Natural killer cell (primary cell): ENCODE measurements around the gene AK3. TPM values are rescaled to one million over a fixed set of nuclear protein-coding genes. Genes with fewer than 3 reads are reported as not detected.

Experiments used
- ATAC-seq, 3 donors: fragments of 150-1000 bp in 2 of 3; fragments of 200-7000 bp in 1 of 3; cut with Tn5 transposase; 1 replicate in 1 of 3; 2 replicates in 2 of 3; pipeline ENCODE4 v1.10.0; 2021; ENCODE audit warnings: mild to moderate bottlenecking in 2 of 3, moderate library complexity in 2 of 3
- DNase-seq, 2 donors: peaks; one replicate each; pipeline versions ENCODE4 v3.0.0 to v3.0.0-alpha.2; 2013 to 2021; ENCODE audit warnings: mixed read lengths in 1 of 2
- H3K27ac ChIP-seq: one replicate; pipeline ENCODE4 v1.5.1; 2013; ENCODE audit warnings: mild to moderate bottlenecking, low read length
- H3K27me3 ChIP-seq: one replicate; pipeline ENCODE4 v1.6.1; 2013; ENCODE audit warnings: low read length; ENCODE audit not compliant: control insufficient read depth, insufficient read depth
- H3K36me3 ChIP-seq: one replicate; pipeline ENCODE4 v1.6.1; 2013; ENCODE audit warnings: low read length; ENCODE audit not compliant: control insufficient read depth, insufficient read depth
- H3K4me1 ChIP-seq: one replicate; pipeline ENCODE4 v1.6.1; 2013; ENCODE audit warnings: low read length; ENCODE audit not compliant: control insufficient read depth, insufficient read depth
- H3K4me3 ChIP-seq: one replicate; pipeline ENCODE4 v1.5.1; 2013; ENCODE audit warnings: low read length
- H3K9me3 ChIP-seq: one replicate; pipeline ENCODE4 v1.6.1; 2013; ENCODE audit warnings: low read length; ENCODE audit not compliant: control insufficient read depth, insufficient read depth
- H3K27ac Mint-ChIP-seq, 2 donors: one replicate each; pipeline ENCODE4 v1.8.0; 2022; ENCODE audit warnings: mild to moderate bottlenecking in 2 of 2, mixed read lengths in 2 of 2, moderate library complexity in 1 of 2
- H3K27me3 Mint-ChIP-seq, 2 donors: one replicate each; pipeline ENCODE4 v1.8.0; 2022; ENCODE audit warnings: low read depth in 2 of 2, mixed read lengths in 2 of 2
- H3K36me3 Mint-ChIP-seq: one replicate; pipeline ENCODE4 v1.8.0; 2022; ENCODE audit warnings: mixed read lengths
- H3K4me1 Mint-ChIP-seq, 2 donors: one replicate each; pipeline ENCODE4 v1.8.0; 2022; ENCODE audit warnings: mixed read lengths in 2 of 2
- H3K4me3 Mint-ChIP-seq: one replicate; pipeline ENCODE4 v1.8.0; 2022; ENCODE audit warnings: mild to moderate bottlenecking, moderate library complexity, mixed read lengths
- H3K9me3 Mint-ChIP-seq, 2 donors: one replicate each; pipeline ENCODE4 v1.8.0; 2022; ENCODE audit warnings: mixed read lengths in 2 of 2
- WGBS: methylation state at CpG from one replicate; pipeline ENCODE4 v1.1.7; 2013; ENCODE audit warnings: missing lambda C conversion rate; ENCODE audit not compliant: insufficient coverage; 5-methylcytosine and 5-hydroxymethylcytosine counted together
- intact Hi-C: fragments of 100-400 bp; cut with micrococcal nuclease; formaldehyde crosslinking; loops from one replicate; pipeline ENCODE4 v1.14.2; 2022
- total RNA-seq, 4 donors: library from RNA; stranded (reverse); fragments of 120-200 nt in 1 of 4; gene quantifications; one replicate each; pipeline versions ENCODE4 v1.2.3 to v1.2.4, GENCODE V29; 2013 to 2022
- TF ChIP-seq, protein P1 (sequence below): fragments of 200-600 bp; IDR thresholded peaks from one replicate; pipeline ENCODE4 v1.8.0; 2022; ENCODE audit warnings: antibody characterized with exemption

AK3 gene
- total RNA-seq, 3 donors from 2014 or later (not counting 1 experiment from before 2014, with no cell fraction given) = 18.6 to 23.1 (median 21.0) TPM

DNA sequence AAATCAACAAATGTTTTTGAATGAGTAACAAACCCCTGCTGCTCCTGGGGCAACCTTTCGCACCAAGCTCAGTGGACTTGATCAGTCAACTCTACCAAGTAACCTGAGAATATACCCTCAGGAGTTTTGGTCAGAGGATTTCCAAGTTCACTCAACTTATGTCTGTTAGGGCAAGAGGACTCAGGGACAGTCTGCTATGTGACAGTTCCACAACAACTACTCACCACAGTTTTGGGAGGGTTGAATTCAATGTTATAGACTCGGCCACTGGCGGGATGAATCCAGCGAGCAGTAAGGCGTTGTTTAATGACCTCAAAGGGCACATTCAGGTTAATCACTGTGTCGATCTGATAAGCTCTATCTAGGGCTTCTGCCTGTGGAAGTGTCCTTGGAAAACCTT is 22.1 kb downstream of the AK3 start:
- Mint-ChIP-seq H3K4me1 (peaks cover 0 to 5% of the 10 kb centered on the region in 2 donors), H3K27me3 (no peaks in the 10 kb centered on the region), H3K27ac (no peak overlapping the region), H3K4me3 (no peak overlapping the region), H3K36me3 (peaks cover 13% of the 10 kb centered on the region), H3K9me3 (no peaks in the 10 kb centered on the region)
- TF ChIP-seq, protein P1, sequence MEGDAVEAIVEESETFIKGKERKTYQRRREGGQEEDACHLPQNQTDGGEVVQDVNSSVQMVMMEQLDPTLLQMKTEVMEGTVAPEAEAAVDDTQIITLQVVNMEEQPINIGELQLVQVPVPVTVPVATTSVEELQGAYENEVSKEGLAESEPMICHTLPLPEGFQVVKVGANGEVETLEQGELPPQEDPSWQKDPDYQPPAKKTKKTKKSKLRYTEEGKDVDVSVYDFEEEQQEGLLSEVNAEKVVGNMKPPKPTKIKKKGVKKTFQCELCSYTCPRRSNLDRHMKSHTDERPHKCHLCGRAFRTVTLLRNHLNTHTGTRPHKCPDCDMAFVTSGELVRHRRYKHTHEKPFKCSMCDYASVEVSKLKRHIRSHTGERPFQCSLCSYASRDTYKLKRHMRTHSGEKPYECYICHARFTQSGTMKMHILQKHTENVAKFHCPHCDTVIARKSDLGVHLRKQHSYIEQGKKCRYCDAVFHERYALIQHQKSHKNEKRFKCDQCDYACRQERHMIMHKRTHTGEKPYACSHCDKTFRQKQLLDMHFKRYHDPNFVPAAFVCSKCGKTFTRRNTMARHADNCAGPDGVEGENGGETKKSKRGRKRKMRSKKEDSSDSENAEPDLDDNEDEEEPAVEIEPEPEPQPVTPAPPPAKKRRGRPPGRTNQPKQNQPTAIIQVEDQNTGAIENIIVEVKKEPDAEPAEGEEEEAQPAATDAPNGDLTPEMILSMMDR = no peak
- intact Hi-C loops = no loop called here
- H3K27me3 ChIP-seq = no peaks in the 10 kb centered on the region
- H3K4me1 ChIP-seq = no peaks in the 10 kb centered on the region
- no peak overlapping the region for H3K27ac ChIP-seq
- H3K36me3 ChIP-seq = peaks cover 47% of the 10 kb centered on the region
- ATAC-seq (no peak), DNase-seq (no peak)
- H3K4me3 ChIP-seq = no peak overlapping the region
- no peaks in the 10 kb centered on the region for H3K9me3 ChIP-seq
- 99% methylated on average over 6 of the region's 6 CpGs for WGBS

DNA sequence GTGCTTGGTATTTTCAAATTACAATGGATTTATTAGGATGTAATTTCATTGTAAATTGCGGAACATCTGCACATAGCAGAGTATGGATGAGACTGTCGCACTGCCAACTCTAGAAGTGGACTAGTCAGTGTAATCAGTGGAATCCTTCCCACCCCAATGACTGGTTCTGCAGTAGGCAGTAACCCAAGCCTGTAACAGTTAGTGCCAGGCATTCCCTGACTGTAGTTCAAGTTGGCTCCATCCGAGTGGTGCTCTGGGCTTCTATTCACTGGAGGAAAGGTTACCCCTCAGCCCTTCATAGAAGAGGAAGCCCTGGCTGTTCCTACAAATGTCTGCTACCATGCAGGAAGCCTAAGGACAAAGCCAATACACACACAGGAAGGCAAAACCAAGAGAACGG is 23.2 kb downstream of the AK3 start:
- WGBS = 98% methylated on average over 4 of the region's 4 CpGs
- TF ChIP-seq, protein P1 = no peak
- no peak overlapping the region for H3K27ac ChIP-seq
- no peaks in the 10 kb centered on the region for H3K9me3 Mint-ChIP-seq
- DNase-seq (no peak), ATAC-seq (no peak)
- H3K4me1 Mint-ChIP-seq = peaks cover 0 to 5% of the 10 kb centered on the region in 2 donors
- H3K4me3 ChIP-seq = no peak overlapping the region
- H3K36me3 Mint-ChIP-seq = peaks cover 13% of the 10 kb centered on the region
- no peak overlapping the region for H3K27ac Mint-ChIP-seq
- no peaks in the 10 kb centered on the region for H3K9me3 ChIP-seq
- intact Hi-C loops = no loop called here
- no peaks in the 10 kb centered on the region for H3K4me1 ChIP-seq
- no peak overlapping the region for H3K4me3 Mint-ChIP-seq
- H3K36me3 ChIP-seq = peaks cover 53% of the 10 kb centered on the region
- H3K27me3 Mint-ChIP-seq = no peaks in the 10 kb centered on the region
- H3K27me3 ChIP-seq = no peaks in the 10 kb centered on the region

DNA sequence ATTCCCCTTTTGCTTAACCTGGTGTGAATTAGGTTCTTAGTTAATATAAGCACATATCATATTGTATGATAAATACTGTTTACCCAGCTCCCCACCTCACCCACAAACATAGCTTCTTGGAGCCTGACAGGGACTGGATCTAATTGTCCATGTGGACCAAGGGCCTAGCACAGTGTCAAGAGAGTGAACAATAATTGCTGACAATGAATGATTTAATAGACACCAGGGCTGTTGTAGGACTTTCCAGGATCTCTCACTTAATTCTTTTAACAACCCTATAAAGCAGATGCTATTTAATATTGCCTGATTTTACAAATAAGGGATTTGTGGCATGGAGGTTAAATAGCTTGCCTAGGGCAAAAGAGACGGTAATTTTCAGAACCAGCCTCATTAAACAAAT is 24.8 kb downstream of the AK3 start:
- H3K36me3 ChIP-seq = peaks cover 52% of the 10 kb centered on the region

More for the DNA sequence above, 24.8 kb downstream of the AK3 start:
- no peak for ATAC-seq
- H3K4me1 ChIP-seq = no peaks in the 10 kb centered on the region
- 86% methylated on average over 1 of the region's 1 CpG for whole genome bisulfite sequencing
- Mint-ChIP-seq H3K4me1 (peaks cover 0 to 5% of the 10 kb centered on the region in 2 donors), H3K9me3 (no peaks in the 10 kb centered on the region), H3K36me3 (peaks cover 20% of the 10 kb centered on the region), H3K27ac (no peak overlapping the region), H3K4me3 (no peak overlapping the region), H3K27me3 (no peaks in the 10 kb centered on the region)
- DNase-seq = no peak
- H3K27me3 ChIP-seq = no peaks in the 10 kb centered on the region
- intact Hi-C loops = no loop called here
- no peaks in the 10 kb centered on the region for H3K9me3 ChIP-seq
- H3K4me3 ChIP-seq = no peak overlapping the region
- TF ChIP-seq, protein P1 = no peak
- H3K27ac ChIP-seq = no peak overlapping the region
